GM19043 (cell line): ENCODE results near the gene MRPL9.
"Not testable (repeated sequence)": the region's sequence is repeated elsewhere in the genome, so short reads cannot be mapped to it uniquely, and the experiment has no call there.

Experiments
- ATAC-seq: cut with Tn5 transposase; IDR thresholded peaks from one replicate; pipeline ENCODE4 v1.9.1; 2021; ENCODE audit warnings: low read depth; ENCODE audit not compliant: unreplicated experiment

Gene MRPL9

DNA sequence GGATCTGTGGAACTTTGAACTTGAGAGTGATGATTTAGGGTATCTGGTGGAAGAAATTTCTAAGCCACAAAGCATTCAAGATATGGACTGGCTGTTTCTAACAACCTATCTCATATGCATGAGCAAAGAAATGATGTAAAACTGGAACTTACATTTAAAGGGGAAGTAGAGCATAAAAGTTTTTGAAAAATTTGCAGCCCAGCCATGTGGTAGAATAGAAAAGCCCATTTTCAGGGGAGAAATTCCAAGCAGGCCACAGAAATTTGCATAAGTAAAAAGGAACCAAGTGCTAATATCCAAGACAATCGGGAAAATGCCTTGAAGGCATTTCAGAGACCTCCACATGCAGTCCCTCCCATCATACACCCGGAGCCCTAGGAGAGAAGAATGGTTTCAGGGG lies 26.3 kb downstream of the MRPL9 start:
- ATAC-seq: no peak

DNA sequence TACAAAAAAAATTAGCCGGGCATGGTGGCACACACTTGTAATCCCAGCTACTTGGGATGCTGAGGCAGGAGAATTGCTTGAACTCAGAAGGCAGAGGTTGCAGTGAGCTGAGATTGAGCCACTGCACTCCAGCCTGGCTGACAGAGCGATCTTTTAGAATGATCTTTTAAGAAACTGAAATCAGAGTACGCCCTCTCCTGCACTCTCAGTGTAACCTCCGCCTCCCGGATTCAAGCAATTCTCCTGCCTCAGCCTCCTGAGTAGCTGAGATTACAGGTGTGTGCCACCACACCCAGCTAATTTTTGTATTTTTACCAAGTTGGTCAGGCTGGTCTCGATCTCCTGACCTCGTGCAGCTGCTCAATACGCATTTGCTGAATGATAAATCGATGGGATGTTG lies 29.3 kb downstream of the MRPL9 start:
- ATAC-seq: not testable (repeated sequence)

DNA sequence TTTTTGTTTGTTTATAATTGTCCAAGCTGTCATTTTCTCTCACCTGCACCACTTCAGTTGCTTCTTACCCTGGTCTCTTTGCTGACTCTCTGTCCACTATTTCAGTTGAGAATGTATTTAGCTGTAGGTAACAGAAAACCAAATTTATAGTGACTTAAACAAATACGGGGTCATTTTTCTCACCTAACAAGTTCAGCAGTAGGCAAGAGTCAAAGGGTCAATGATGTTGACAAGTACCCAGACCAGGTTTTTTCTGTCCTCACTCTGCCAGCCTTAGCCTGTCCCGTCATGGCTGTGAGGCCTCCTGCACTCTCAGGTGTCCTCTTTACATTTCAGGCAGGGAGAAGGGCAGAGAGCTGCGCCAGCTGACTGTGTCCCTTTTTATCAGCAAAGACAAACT lies 30.2 kb downstream of the MRPL9 start:
- ATAC-seq: no peak

DNA sequence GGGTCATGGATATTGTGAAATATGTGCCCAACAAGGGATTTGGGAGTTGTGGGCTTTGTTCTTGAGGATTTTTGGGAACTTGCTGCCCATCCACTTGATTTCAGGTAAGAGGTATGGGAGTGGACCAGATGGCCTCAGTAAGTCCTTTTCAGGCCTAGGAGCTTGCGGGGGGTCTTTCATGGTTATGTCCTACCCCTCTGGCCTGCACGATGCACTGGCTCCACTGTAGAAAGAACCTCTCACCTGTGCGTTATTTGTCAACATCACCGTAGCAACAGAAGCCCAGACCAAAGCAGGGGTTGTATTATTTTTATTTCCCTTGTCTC lies 33.4 kb downstream of the MRPL9 start:
- ATAC-seq: no peak

DNA sequence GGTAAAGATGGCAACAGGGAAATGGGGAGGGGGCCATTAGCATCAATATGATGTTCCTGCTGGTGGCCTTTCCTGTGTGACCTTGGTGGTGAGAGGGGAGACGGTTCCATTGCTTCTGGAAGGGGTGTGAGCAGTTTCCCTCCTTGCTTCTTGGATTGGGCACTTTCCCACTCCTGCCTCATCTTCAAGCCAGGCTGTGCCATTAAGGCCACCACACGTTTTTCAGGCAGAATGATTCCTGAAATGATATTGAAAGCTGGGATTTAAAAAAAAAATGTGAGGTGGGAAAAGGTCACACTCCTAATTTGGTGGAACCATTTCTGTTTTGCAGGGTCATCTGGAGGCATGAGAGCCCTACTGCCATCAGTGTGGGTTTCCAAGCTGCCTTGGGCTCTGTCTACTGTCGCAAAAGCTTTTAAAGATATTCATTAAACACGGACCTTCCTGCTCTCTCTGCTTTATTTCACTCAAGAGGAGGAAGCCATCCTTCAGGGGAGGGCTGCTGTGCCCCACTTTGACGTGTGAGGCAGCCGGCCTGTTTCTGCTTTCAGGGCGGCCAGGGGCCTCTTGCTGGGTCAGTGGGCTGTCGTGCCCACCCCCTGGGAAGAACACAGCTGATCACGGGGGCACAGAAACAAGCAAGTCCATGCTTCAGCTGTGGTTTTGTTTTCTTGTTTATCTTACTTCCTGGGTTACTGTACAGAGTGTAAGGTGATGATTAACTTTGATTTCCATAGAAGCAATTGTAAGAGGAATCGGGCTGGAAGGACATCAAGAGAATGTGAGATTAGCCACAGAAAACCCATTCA lies 33.9 kb downstream of the MRPL9 start:
- no peak for ATAC-seq

DNA sequence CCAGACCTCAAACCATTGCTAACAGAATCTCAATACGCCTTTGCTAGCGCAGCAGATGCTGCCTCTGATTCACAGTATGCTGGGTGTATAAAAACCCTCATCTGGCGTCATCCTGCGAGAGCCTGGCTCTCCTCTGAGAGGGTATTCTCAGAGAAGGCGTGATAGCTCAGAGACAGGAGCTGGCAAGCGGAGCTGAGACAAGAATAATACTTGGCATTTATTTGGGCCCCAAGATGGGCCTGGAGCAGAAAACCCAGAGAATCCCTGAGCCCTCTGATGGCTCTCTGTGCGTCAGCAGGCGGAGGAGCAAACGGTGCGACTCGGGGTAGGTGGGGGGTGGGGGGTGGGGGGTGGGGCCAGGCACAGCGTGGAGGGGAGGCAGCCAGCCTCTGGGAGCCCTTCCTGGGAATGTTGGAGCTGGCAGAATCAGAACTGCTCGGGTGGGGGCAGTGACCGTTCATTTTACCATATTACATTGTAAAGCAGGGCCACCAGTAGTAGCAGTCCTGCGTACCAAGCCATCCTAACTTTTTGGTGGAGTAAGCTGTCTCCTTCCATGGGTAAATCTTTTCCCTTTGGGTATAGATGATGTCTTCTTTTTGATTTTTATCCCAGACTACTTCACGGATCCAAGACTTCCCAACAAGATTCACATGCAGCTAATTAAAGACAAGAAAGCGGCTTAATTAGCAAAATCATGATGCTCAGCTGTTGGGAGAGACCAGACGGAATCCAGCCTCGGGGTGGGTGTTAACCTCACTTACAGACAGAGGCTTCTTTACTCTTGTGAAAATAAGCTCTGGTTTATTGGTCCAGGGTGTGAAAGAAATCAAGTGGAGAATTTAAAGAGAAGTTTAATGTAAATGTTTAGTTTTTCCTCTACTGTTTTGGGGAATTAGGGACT lies 34.9 kb downstream of the MRPL9 start:
- no peak for ATAC-seq

DNA sequence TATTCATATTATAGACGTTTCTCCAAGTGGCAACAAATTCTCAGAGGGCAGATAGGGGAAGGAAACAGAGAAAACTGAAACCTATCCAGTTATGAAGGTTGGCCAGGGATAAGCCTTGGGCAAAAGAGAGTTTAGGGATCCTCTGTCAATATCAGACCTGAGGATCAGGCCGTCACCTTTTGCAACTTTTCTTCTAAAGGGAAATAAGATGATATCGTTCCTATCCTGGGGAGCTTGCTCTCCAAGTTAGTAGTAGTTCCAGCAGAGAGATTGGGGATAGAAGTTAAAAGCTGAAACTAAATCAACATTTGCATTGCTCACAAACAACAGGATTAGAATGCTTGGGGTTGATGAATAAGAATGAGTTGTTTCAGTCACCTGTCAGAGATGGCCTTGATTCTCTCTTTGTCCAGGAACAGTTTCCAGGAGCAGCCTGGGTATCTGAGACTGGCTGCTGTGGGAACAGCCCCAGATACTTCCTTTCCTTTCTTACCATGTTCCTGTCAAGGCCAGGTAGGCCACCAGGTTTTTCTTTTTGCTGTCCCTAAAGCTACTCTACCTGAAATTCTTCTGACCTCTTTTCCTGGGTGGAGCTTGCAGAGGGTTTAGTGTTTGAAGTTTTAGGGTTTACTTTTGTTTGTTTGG lies 39.4 kb downstream of the MRPL9 start:
- no peak for ATAC-seq

DNA sequence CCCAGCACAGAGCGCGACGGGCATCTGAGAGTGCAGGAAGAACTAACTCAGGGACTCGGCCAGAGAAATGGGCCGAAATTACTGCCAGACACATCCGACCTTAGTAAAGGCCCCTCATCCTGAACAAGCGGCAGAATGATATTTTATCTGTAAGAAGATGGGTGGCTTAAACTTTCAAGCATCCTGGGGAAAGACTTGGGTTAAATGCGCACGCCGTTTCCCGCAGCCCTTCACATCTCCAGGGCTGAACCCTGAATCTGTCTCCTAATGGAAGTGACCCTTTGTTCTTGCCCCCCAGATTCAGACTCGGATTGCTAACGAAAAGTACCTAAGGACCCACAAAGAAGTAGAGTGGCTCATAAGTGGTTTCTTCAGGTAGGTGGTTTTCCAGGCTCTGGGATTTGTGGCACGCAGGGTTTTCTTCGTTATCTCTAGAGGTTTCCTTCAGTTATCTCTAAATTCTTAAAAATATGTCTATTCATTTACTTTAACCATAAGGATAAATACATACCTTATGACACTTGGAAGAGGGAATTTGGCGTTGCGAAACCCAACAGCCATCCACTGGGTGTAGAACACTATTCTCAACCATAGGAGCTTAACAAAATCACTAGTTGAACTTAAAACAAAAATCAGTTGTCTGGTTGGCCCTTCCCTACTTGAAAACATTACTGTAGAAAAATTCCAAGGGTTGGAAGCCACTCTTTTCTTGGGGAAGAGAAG lies 41.3 kb downstream of the MRPL9 start:
- ATAC-seq: no peak

DNA sequence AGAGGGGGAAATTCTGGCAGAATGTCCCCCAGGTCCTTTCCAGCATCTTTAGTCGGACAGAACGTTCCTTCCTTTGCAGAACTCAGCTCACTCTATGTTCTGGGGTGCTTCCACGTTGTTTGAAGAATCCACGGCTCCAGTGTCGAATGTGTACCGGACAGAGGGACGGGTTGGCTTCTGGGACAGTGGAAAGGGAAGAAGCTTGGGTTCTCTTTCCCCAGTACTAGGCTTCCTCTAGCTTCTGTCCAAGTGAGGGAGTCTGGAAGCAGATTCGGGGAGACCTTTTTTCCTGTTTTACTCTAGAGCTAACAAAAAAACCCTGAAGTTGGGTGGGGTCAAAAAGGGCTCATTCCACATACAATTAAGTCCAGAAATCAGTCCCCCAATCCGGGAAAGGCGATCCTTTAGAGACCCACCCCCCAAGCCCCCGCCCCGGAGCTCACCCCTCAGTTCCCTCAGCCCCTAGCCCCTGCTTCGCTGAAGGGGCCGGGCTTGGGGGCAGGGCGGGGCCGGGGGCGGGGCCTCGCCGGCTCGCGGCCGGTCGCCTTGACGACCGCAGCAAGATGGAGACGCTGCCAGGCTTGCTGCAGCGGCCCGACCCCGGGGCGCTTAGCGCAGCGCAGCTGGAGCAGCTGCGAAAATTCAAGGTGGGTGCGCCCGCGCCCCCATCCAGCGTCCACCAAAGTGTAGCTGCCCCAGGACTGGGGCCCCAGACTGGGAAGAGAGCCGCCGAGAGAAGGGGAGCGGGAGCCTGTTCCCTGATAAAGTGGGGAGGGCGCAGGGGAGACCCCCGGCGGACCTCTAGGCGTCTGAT lies 42.1 kb downstream of the MRPL9 start, which contains the start of gene RIIAD1:
TSS of gene RIIAD1 (plus strand) at position 549 of the 814 bp plus-strand sequence. CDS start at position 564, 15 bp downstream.
- no peak for ATAC-seq

DNA sequence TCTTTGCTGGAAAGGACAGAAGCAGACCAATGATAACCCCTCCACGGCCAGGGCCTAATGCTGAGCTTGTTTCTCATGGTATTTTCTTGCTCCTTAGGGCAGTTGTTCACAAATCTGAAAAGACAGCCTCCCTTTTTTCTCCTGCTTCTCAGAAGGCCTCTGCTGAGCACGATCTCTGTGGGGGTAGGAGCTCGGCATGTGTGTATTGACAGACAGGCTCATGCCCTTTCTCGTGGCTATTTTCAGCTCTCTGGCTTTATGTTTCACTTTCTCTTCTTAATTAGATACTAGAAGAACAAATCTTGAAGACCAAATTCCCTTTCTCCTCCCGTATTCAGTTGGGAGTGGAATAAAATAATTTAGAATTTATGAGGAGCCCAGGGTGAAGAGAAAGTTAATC lies 42.7 kb downstream of the MRPL9 start:
- ATAC-seq: no peak

DNA sequence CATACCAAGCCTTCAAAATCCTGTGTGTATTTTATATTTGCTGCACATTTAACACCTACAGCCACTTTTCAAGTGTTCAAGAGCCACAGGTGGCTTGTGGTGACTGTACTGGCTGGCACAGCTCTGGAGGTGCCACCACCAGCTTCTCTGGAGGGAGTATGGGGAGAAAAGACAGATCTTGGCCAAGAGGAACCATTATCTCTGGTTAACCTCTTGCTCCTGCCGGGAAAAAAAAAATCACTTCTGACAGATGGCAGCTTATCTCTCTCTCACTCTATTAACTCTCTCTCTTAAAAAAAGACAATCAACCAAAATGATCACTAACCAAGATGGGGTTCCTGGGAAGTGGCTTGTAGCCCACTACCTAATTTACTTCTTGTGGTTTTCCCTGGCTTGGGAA lies 43.2 kb downstream of the MRPL9 start:
- no peak for ATAC-seq

DNA sequence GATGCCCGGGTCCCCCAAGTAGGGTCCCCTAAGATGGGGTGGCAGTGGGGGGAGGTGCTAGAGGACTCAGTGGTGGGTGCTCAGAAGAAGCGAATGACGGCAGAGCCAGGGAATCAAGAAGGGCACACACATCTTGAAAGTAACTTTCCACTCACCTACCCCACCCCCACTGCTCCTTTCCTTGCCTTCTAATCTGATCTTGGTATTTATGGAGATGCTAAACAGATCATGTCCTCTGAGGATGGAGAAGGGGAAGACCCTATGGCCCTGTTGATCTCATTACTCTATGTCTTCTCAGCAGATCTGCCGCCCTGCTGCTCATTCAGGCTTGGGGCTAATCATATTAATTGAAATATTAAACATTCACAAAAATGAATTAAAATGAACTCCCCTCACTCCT lies 44.6 kb downstream of the MRPL9 start:
- no peak for ATAC-seq

DNA sequence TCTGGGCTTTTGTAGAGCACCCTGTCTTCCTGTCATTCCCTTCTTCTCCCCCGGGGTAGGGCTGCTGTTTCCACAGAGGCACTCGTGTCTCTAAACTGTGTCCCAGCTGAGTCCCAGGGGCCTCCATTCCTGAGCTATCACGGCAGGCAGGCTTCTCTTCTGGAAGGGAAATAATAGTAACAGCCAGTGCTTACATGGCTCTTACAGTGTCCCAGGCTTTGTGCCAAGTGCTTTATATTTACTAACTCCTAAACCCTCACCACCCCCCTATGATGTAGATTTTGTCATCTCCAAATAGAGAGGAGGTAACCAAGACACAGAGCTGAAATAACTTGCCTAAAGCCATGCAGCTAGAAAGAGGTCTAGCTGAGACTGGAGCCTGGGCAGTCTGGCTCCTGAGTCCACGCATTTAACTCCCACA lies 45.3 kb downstream of the MRPL9 start:
- ATAC-seq: no peak

DNA sequence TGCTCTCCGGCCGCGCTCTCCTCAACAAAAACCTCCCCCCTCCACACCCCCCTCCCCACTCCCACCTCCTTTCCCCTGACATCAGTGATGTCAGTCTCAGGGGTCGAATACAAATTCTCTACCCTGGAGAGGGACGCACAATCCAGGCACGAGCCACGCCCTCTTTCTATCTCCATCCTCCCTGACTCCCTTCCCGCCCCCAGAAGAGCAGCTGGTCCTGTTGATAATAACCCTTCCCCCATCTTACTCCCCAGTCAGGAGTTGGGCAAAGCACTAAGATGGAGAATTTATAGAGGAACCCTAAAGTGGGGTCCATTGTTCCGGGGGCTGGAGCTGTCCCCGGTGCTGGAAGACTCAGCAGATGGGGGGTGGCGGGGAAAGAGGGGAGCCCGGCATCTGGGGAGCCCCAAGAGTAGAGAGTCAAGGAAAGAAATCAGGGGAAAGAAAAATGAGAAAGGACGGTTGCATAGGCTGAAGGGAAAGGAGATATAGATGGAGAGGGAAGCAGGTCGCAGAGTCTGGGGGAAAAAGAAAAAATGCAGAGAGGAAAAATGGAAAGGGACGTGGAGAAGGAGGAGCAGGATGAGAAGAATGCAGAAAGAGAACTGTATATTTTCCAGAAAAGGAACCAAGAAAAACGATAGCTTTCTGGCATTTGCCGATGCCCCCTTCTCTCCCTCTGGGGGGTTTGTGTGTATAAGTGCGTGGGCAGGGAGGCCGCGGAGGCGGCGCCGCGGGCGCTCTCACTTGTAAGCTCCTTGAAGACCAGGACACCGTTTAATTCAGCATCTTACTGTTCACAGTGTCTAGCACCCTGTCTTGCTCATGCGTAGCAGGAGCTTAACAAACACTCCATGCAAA lies 46.3 kb downstream of the MRPL9 start, which contains the start of gene CELF3:
TSS of gene CELF3 (minus strand) at position 33 of the 861 bp plus-strand sequence. CDS start 783 bp downstream, outside the sequence.
- no peak for ATAC-seq

DNA sequence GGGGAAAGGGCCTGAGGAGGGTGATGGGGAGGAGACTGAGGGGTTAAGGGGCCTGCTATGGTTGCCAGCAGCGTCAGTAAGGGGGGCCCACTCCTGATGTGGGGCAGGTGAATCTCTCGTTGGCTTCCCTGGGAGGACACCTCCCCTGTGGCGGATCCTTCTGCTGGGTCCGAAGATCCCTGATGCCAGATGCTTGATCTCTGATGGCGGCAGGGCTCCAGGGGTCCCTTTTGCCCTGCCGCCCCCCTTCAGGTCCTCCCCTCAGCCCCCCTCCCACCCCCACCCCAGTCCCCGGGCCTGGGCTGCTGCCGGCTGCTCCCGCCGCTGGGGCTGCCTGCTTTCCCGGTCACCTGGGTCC lies 46.9 kb downstream of the MRPL9 start:
- no peak for ATAC-seq

DNA sequence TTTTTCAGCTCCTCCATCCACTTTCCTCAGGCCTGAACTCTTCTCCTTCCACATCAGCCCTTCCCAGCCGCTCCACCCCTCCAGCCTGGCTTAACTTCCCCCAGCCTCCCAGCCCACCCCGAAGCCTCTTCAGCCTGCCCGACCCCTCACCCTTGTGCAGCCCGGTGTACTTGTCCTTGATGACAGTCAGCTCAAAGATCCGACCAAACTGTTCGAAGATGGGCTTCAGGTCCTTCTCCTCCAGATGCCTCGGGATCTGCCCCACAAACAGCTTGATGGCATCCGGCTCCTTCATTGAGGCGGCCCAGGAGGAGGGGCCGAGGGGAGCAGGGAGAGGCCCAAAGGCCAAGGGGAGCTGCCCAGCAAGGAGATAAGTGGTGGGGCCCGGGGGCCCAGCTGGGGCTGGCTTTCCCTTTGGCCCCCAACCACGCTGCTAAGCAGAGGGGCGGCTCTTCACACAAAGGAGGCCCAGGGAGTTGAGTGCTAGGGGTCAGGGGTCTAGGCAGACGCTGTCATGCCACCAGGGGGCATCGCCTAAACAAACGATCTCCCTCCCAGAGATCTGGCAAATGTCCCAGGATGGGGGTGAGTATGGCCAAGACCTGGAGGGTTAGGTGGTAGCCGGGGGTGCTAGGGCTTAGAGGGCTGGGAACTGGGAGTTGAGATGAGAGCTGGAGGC lies 47.4 kb downstream of the MRPL9 start:
- ATAC-seq: no peak

DNA sequence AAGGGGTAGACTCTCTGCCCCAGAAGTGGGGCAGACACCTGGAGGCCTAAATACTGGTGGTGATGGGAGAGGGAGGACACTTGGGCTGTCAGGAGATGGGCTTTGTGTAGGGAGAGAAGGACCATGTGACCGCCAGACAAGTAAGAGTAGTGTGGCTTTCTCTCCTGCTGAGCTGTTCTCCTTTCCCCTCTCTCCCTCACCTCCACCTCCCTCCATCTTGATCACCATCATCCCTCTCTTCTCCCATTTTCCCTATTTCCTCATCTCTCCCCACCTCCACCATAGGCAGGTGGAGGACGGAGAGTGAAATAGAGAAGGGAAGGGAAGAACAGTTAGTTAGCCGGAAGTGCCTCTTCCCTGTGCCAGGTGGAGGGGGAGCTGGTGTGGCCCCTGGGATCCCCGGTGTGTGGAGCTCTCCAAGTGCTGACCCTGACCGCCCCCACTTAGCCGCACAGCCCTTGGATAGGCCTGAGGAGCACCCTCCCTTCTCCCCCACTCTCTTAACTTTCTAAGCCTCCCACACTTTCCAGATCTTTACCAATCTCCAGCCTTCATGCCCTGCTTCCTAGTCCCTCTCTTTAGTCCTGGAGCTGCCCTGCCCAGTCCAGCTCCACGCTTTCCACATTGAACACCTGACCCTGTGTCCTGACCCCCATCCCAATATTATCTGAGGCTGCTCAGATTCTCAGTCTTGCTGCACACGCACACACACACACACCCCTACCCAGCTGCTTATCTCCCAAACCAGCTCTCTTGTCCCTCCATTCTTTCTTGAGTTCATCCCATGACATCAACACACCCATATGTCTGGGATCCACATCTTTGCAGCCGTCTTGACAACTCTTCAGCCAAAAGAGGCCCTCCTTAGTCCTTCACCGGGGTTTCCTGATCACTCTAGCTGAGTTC lies 48.2 kb downstream of the MRPL9 start:
- ATAC-seq: no peak
